GM21825 (cell line): ENCODE measurements around the gene SP9.

Experiments used
- ATAC-seq: cut with Tn5 transposase; IDR thresholded peaks from one replicate; pipeline ENCODE4 v1.9.1; 2021; ENCODE audit warnings: mild to moderate bottlenecking, moderate library complexity; ENCODE audit not compliant: unreplicated experiment

The SP9 gene

GRCh38 chr2:174334781-174335251 lies at the start of gene SP9:
Gene SP9, plus strand, starts transcription at chr2:174334954. Its CDS starts 139 bp downstream, at chr2:174335093.
- ATAC-seq: no peak

- no peak for ATAC-seq
These were observed 48.6 kb upstream of the SP9 start for GRCh38 chr2:174286172-174286571.

GRCh38 chr2:174292908-174293307 lies 41.8 kb upstream of the SP9 start:
- no peak for ATAC-seq

- no peak for ATAC-seq
These were observed 34.6 kb upstream of the SP9 start for GRCh38 chr2:174300114-174300513.

GRCh38 chr2:174312581-174313234 lies 22.0 kb upstream of the SP9 start:
- ATAC-seq: no peak

GRCh38 chr2:174322149-174322548 lies 12.6 kb upstream of the SP9 start:
- no peak for ATAC-seq

GRCh38 chr2:174322746-174323145 lies 12.0 kb upstream of the SP9 start:
- ATAC-seq: no peak

GRCh38 chr2:174324530-174324929 lies 10.2 kb upstream of the SP9 start:
- ATAC-seq: no peak

GRCh38 chr2:174325373-174326160 lies 9.2 kb upstream of the SP9 start:
- ATAC-seq: no peak

- ATAC-seq: no peak
These were observed 8.4 kb upstream of the SP9 start for GRCh38 chr2:174326161-174327020.

GRCh38 chr2:174327021-174327840 lies 7.5 kb upstream of the SP9 start:
- ATAC-seq: no peak

- no peak for ATAC-seq
These were observed 7.0 kb upstream of the SP9 start for GRCh38 chr2:174327841-174328113.

GRCh38 chr2:174328114-174328960 lies 6.4 kb upstream of the SP9 start:
- ATAC-seq: no peak

- no peak for ATAC-seq
These were observed 5.6 kb upstream of the SP9 start for GRCh38 chr2:174328961-174329715.

GRCh38 chr2:174330945-174331594 lies 3.7 kb upstream of the SP9 start:
- ATAC-seq: no peak

- no peak for ATAC-seq
These were observed 3.0 kb upstream of the SP9 start for GRCh38 chr2:174331595-174332216.

- no peak for ATAC-seq
These were observed 2.4 kb upstream of the SP9 start for GRCh38 chr2:174332217-174332963.

GRCh38 chr2:174333017-174333371 lies 1.8 kb upstream of the SP9 start:
- ATAC-seq: no peak
